Stimulated activated effector memory CD8-positive, alpha-beta T cell treated with anti-CD3 and anti-CD28 coated beads, Interleukin-12 subunit alpha, Interleukin-12 subunit beta, amount 100 ng/mL, for 72 hours (primary cell): ENCODE results near the gene SPDYC.
A peak's percentile ranks its signal among the peaks of the same experiment; 100 is the strongest.

Experiments used
- ATAC-seq: fragments of 150-1000 bp; cut with Tn5 transposase; 2 replicates; pipeline ENCODE4 v1.10.0; 2021
- DNase-seq, 2 donors: peaks; one replicate each; pipeline ENCODE4 v3.0.0; 2021 to 2022; ENCODE audit warnings: low spot score in 2 of 2
- H3K27ac Mint-ChIP-seq: one replicate; pipeline ENCODE4 v1.8.0; 2022; ENCODE audit warnings: mild to moderate bottlenecking, mixed read lengths
- H3K36me3 Mint-ChIP-seq: one replicate; pipeline ENCODE4 v1.8.0; 2022; ENCODE audit warnings: mild to moderate bottlenecking, mixed read lengths
- H3K4me1 Mint-ChIP-seq: one replicate; pipeline ENCODE4 v1.8.0; 2022; ENCODE audit warnings: mixed read lengths
- H3K4me3 Mint-ChIP-seq: one replicate; pipeline ENCODE4 v1.8.0; 2022; ENCODE audit warnings: mild to moderate bottlenecking, mixed read lengths
- H3K9me3 Mint-ChIP-seq: one replicate; pipeline ENCODE4 v1.8.0; 2022; ENCODE audit warnings: mixed read lengths

The SPDYC gene

DNA sequence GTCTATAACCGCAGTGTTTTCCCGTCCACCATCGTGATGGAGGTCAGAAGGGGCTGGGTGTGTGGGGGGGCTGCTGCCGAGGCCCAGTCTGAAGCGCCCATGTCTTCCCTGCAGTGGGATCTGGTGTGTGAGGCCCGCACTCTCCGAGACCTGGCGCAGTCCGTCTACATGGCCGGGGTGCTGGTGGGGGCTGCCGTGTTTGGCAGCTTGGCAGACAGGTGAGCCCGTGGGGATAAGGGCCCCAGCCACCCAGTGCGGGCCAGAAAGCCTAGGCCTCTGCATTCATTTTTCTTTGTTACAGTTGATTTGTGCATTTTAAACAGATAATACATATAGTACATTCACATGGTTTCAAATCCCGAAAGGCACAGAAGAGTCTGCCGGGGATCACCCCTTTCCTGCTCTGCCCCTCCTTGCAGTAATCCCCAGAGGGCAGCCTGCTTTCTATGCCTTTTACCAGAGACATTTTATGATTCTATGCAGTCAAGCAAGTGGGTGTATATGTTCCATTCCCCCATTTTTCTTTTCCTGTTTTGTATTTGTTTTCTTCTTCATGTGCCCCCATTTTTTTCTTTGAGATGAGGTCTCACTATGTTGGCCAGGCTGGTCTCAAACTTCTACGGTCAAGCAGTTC is 44.3 kb downstream of the SPDYC start:
- peaks cover 47% of the 10 kb centered on the region for H3K4me1 Mint-ChIP-seq
- peak overlapping the region; percentile 29 for H3K27ac Mint-ChIP-seq
- H3K4me3 Mint-ChIP-seq: no peak overlapping the region
- no peak for DNase-seq
- no peak for ATAC-seq
- H3K9me3 Mint-ChIP-seq: peaks cover 4% of the 10 kb centered on the region
- H3K36me3 Mint-ChIP-seq: peaks cover 60% of the 10 kb centered on the region

DNA sequence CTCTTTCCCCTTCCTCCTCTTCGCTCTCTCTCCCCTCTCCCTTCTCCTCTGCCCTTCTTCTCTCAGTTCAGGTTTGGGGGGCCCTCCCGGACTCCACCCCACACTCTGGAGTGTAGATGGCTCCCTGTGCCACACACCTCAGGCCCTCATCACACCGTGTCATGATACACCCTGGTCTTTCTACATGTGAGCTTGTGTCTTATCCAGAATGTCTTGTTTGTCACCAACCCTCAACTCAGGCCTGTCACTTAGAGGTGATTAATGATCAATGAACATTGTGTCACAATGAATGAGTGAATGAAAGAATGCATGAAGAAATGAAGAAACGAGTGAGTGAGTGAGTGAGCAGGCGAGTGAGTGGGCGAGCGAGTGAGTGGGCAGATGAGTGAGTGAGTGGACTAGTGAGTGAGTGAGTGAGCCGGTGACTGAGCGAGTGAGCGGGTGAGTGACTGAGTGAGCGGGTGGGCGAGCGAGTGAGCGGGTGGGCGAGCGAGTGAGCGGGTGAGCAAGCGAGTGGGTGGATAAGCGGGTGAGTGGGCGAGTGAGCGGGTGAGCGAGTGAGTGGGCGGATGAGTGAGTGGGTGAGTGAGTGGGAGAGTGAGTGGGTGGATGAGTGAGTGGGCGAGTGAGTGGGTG is 45.5 kb downstream of the SPDYC start:
- Mint-ChIP-seq H3K4me1 (peaks cover 55% of the 10 kb centered on the region), H3K36me3 (peaks cover 47% of the 10 kb centered on the region), H3K9me3 (peaks cover 4% of the 10 kb centered on the region), H3K4me3 (peak overlapping the region; percentile 32), H3K27ac (peak overlapping the region; percentile 98)
- peak; percentile 79 for ATAC-seq
- no peak for DNase-seq

DNA sequence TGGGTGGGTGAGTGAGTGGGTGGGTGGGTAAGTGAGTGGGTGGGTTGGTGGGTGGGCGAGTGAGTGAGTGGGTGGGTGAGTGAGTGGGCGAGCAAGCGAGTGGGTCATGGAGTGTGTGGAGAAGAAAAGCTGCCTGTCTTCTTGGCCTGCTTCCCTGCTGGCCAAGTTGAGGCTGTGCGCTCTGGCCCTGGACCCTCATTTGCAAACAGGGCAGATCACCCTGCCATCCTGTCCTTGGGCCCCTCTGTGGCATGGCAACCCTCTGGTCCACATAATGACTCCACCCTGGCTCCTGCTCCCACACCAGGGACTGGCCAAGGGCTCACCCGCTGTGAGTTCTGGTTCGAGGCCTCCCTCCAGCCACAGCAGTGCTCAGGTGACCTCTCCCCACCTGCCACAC is 46.8 kb downstream of the SPDYC start:
- peaks cover 55% of the 10 kb centered on the region for H3K4me1 Mint-ChIP-seq
- peaks cover 4% of the 10 kb centered on the region for H3K9me3 Mint-ChIP-seq
- H3K4me3 Mint-ChIP-seq: peak overlapping the region; percentile 17
- peaks cover 36% of the 10 kb centered on the region for H3K36me3 Mint-ChIP-seq
- peak overlapping the region; percentile 98 for H3K27ac Mint-ChIP-seq
- DNase-seq (no peak), ATAC-seq (no peak)

DNA sequence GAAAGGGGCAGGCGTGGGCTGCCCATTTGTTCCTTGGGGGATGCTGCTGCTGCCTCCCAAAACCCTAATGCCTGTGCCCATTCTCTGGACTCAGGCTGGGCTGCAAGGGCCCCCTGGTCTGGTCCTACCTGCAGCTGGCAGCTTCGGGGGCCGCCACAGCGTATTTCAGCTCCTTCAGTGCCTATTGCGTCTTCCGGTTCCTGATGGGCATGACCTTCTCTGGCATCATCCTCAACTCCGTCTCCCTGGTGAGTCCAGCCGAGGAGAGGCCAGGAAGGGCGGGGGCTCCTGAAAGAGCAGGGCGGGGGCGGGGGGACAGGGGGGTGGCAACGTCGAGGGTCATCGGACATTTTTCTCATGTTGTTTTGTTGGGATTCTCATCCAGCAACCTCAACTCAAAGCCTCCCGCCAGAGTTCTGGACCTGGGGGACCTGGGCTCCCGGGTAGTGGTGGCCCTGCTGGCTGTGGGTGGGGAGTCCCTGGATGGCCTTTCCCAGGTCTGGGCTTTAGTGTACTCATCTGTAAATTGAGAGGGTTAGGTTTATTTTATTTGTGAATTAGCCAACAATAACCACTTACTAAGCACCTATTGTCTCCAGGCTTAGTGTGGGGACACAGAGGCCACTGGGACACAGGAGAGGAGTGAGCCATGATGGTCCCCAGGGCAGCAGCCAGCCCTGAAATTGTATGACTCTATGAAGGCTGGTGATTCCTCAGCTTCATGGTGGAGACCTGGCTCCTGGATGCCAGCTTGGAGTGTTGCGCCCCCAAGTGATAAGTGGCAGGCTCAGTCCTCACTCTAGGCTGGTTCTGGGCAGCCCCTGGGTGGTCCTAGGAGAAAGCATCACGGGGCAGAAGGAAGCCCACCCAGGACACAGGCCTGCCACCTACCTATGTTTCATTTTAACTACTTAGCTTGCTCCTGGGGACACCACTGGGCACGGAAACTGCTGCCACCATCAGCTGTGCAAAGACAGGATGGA is 47.7 kb downstream of the SPDYC start:
- Mint-ChIP-seq H3K36me3 (peaks cover 36% of the 10 kb centered on the region), H3K9me3 (peaks cover 4% of the 10 kb centered on the region), H3K4me3 (peak overlapping the region; percentile 17), H3K27ac (peak overlapping the region; percentile 98), H3K4me1 (peaks cover 54% of the 10 kb centered on the region)
- DNase-seq (no peak), ATAC-seq (no peak)

DNA sequence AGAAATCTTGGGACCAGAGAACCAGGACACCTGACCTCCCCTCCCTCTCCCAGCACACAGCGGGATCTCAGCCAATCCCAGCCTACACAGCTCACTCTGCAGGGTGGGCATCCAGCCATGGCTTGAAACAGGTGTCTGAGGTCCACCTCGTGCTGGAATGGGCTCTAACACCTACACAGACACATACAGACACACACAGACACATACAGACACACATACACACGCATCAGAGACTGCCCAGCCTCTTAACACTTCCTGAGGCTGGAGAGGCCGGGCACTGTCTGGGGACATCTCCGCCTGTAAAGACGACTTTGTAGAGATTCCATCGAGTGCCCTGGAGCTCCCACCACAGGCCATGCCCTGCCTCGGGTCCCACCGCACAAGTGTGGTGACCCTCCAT is 48.4 kb downstream of the SPDYC start:
- peaks cover 47% of the 10 kb centered on the region for H3K4me1 Mint-ChIP-seq
- H3K36me3 Mint-ChIP-seq: peaks cover 36% of the 10 kb centered on the region
- H3K27ac Mint-ChIP-seq: no peak overlapping the region
- no peak overlapping the region for H3K4me3 Mint-ChIP-seq
- H3K9me3 Mint-ChIP-seq: peaks cover 4% of the 10 kb centered on the region
- ATAC-seq (no peak), DNase-seq (no peak)

DNA sequence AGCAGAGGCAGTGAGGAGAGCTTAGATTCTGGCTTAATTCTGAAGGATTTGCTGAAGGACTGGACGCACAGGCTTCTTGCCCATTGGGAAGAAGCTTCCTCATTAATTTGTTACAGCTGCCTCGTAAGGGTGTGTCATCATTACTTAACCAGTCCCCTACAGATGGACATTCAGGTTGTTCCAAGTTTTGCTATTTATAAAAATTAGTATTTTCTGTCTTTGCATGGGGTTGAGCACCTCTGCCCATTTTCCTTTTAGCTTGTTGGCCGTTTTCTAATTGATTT is 49.8 kb downstream of the SPDYC start:
- no peak overlapping the region for H3K4me3 Mint-ChIP-seq
- peaks cover 4% of the 10 kb centered on the region for H3K9me3 Mint-ChIP-seq
- peaks cover 34% of the 10 kb centered on the region for H3K4me1 Mint-ChIP-seq
- no peak for DNase-seq
- no peak overlapping the region for H3K27ac Mint-ChIP-seq
- no peak for ATAC-seq
- H3K36me3 Mint-ChIP-seq: peaks cover 36% of the 10 kb centered on the region

DNA sequence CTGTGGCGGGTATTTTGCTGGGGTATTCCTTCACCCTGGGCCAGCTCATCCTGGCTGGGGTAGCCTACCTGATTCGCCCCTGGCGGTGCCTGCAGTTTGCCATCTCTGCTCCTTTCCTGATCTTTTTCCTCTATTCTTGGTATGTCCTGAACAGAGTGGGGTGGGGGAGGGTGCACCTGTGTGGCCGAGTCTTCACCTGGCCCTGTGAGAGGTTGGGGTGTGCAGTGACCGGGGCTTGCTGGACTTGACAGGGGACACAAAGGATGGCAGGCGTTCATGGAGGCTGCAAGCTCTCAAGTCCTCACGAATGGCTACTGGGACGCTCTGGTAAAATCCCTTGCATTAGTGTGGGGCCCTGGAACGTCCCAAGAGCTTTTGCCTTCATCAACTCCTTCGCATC is 51.0 kb downstream of the SPDYC start:
- H3K27ac Mint-ChIP-seq: no peak overlapping the region

More for the DNA sequence above, 51.0 kb downstream of the SPDYC start:
- Mint-ChIP-seq H3K4me1 (peaks cover 32% of the 10 kb centered on the region), H3K36me3 (peaks cover 25% of the 10 kb centered on the region), H3K9me3 (no peaks in the 10 kb centered on the region), H3K4me3 (no peak overlapping the region)
- DNase-seq (no peak), ATAC-seq (no peak)
